NCI-H2107 treated with DMSO at 0.1 percent for 48 hours (cell line): ENCODE results near the gene NXNL2.

Source experiments
- DNase-seq: peaks from one replicate; lab custom pipeline; 2025; ENCODE audit not compliant: unreplicated experiment; lab: John Stamatoyannopoulos, UW

The NXNL2 gene

DNA sequence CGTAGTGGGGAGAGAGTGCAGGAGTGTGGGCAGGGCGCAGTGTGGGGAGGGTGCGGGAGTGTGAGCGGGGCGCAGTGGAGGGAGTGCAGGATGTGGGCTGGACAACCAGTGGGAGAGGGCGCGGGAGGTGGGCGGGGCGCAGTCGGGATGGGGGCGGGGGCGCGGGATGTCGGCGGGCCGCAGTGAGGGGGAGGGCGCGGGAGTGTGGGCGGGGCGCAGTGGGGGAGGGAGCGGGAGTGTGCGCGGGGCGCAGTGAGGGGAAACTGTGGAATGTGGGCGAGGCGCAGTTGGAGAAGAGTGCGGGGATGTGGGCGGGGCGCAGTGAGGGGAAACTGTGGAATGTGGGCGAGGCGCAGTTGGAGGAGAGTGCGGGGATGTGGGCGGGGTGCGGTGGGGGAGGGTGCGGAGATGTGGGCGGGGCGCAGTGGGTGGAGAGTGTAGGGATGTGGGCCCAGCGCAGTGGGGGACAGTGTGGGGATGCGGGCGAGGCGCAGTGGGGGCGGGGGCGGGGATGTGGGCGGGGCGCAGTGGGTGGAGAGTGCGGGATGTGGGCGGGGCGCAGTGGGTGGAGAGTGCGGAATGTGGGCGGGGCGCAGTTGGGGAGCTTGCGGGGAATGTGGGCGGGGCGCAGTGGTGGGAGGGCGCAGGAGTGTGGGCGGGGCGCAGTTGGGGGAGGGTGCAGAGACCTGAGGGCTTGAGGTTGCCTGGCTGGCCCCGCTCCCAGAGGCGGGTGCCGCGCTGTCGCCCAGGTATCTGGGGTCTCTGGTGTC is at the start of gene NXNL2:
TSS of gene NXNL2 (plus strand) at position 723 of the 770 bp plus-strand sequence. CDS start 257 bp downstream, outside the sequence.
- DNase-seq: no peak

DNA sequence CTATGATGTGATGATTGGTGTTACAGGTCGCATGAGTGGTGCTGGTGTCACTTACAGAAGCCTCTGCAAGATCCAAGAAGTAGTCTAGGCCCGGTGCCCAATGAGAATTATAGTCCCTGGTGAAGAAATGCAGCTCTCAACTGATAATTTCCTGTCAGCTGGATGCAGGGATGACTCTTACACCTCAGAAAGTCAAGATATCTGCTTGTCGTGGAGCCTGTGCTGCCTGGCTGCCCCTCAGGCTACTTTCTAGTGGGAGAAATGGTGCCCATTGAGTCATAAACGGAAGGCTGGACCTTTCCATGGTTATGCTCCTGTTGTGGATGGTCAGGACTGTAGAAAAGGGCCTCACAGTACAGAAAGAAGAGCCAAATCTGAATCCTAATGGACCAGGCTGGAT is 46.8 kb upstream of the NXNL2 start:
- DNase-seq: no peak

DNA sequence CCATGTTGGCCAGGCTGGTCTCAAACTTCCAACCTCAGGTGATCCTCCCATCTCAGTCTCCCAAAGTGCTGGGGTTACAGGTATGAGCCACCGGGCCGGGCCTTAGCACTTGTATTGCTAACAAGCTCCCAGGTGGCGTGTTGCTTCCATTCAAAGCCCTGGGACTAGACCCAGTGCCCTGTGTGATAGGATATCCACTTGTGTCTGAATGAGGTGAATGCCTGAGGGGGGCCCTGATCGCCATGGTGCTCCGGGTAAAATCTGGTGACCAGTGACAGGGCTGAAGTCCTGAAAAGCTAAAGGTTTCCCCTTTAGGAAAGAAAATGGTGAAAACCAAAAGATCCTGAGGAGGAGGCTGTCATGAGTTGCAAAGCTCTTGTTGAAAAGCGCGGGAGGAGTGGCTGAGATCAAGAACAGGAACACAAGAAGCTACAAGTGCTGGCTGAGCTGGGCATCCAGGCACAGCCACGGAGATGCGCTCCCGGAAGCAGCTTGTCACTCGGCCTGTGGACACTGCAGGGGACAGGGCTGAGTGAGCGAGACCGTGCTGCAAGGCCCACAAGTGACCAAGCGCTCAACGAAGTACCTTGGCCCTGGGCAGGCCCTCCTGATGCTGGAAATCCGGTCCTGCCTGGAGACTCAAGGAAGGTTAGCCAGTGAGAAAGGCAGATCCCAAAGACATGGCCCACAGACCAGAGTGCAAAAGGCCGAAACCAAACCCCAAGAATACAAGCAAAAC is 39.8 kb upstream of the NXNL2 start:
- no peak for DNase-seq

DNA sequence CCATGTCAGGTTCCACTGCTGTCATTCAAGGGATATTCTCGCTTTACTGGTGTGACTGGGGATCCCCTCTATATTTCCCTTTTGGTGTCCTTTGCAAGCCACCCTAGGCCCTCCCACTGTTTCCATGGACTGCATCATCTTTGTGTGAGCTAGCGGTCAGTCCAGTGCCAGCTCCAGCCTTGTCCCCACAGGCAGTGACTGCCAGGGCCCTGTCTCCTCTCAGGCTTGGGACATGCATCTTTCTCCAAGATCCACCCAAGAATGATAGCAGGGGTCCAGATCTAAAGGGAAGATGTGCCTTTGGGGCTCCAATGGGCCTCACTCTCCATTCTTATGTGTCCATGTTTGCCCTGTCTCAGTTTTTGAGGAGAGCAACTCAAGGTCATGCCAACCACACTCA is 37.8 kb upstream of the NXNL2 start:
- no peak for DNase-seq

DNA sequence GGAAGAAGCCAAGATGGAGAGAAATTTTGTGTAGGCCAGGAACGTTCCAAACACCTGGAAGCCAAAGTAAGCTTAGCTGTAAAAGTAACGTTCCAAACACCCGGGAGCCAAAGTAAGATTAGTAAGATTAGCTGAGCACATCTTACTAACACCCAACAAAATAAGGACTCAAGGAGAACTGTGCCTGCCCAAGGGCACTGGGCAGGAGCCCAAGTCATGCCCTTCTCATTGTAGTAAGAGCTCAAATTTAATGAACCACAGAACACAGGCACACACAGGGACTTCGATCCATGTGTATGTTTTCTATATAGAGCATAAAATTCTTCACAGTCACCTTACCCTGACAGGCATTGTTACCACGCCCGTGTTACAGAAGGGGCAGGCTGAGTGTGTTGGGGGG is 36.1 kb upstream of the NXNL2 start:
- no peak for DNase-seq

DNA sequence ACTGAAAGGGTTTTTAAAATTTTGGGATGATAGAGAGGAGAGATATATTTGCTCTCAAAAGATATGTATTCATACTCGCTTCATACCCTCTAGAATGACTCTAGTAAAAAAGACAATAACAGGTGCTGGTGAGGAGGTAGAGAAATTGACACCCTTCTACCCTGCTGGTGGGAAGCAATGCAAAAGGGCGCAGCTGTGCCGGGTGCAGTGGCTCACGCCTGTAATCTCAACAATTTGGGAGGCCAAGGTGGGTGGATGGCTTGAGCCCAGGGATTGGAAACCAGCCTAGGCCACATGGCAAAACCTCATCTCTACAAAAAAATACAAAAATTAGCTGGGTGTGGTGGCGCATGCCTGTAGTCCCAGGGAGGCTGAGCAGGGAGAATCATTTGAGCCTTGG is 33.9 kb upstream of the NXNL2 start:
- DNase-seq: no peak

DNA sequence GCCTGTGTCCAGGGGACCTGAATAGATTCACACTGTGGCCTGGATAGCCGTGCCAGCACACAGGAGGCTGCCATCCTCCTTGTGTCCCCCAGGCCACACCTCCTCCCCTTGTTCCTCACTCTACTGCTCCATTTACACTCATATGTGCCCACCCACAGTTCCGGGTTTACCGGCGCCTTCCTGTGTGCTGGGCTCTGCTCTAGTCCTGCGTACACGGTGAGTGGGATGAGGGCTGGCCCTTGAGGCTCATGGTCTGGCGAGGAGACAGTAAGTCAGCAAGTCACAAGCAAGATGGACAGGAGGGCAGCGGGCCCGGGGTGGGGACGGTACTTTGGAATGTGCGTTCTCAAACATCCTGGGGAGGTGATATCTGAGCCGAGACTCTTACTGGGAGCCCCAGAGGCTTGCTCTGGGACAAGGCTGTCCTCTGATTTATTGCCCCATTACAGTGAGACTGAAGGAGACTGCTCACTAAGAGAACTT is 32.4 kb upstream of the NXNL2 start:
- DNase-seq: no peak

DNA sequence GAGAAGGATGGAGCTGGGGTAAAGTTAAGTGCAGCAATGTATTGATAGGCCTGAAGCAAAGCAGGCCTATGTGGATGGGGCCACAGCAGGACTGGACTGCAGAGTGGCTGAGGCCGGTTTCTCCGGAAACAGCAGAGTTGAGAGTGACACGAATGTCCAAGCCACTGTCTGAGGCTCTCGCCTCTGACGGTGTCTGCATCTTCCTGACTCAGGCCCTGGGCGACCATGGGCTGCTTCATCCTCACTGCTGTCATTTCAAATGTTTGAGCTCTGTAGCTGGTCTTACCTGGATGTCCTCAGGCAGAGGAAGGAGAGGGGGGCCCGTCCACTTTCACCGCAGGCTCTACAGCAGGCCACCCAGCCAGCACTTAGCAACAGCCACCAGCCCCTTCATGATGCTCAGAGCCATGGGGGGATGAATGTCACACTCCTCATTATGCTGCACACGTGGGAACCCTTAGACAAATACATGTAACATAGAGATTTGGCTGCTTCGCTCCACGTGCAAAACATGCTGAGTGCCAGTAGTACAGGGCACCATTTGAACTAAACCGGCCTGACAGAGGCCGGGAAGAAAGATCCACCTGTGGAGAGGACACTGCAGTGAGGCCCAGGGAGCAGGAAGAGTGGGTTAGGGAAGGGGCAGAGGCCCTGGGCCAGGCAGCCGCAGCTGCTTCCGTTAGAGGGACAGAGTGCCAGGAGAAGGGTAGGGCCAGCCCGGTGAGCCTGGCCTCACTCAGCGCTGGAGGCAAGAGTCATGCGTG is 31.7 kb upstream of the NXNL2 start:
- no peak for DNase-seq

DNA sequence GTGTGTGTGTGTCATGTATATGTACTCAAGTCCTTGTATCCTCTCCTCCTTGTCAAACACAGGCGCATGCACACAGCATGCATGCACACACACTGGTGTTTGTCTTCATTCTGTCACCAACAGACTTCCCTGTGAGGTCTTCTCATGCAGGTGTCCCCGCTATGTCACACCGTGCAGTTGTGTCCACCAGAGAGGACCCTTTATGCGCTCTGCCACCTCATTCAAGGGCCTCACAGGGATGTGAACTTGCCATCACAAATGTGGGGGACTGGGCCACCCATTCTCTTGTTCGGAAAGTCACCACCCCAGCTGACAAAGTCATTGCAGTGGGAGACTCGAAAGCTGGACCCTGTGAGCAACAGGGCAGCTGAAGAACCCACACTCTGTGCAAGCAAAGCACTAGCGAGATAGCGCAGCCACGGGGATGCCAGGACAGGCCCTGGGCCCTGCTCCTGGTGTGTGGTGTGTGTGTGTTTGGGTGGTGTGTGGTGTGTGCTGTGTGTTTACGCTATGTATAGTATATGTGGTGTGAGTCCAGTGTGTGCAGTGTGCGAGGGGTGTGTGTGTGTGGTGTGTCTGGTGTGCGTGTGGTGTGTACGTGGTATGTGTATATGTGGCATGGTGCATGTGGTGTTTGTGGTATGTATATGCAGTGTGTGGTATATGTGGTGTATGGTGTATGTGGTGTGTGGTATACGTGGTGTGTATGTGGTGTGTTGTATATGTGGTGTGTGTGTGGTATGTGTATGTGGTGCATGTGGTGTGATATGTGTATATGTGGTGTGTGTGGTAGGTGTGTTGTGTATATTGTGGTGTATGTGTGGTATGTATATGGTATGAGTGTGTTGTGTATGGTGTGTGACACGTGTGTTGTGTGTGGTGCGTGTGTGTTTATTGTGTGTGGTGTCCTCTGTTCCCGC is 30.9 kb upstream of the NXNL2 start:
- DNase-seq: no peak

DNA sequence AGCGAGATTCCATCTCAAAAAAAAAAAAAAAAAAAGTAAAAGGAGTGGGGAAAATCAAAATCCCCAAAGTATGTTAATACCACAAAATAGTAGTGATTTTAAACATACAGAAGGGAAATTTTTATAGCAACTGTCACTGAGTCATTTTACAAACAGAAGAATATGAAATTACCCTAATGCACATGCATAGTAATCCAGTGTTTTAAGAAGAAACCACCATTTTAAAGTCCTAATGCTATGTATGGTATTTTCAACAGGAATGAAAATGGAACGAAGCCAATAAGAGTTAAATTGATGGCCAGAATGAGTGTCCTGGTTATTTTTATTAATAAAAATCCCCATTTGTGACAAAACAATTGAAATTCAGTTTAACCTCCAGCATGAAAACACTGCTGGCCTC is 26.7 kb upstream of the NXNL2 start:
- DNase-seq: no peak

DNA sequence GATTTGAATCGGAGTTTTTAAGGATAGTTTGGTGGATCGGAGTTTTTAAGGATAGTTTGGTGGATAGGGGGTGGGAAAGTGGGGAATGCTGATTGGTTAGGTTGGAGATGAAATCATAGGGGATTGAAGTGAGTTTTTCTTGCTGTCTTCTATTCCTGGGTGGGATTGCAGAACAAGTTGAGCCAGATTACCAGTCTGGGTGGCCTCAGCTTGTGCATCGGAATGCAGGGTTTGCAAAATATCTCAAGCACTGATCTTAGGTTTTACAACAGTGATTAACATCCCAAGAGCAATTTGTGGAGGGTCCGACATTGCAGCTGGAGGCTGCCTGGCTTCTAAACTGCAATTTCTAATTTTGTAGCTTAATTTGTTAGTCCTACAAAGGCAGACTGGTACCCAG is 23.1 kb upstream of the NXNL2 start:
- DNase-seq: no peak

DNA sequence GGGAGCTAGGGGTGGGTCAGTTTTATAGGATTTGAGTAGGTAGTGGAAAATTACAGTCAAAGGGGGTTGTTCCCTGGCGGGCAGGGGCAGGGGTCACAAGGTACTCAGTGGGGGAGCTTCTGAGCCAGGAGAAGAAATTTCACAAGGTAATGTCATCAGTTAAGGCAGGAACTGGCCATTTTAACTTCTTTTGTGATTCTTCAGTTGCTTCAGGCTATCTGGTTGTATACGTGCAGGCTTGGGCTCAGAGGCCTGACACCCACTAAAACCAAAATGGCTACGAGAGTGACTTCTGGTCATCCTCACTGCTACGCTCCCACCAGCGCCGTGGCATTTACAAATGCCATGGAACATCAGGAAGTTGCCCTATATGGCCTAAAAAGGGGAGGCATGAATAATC is 20.7 kb upstream of the NXNL2 start:
- no peak for DNase-seq

DNA sequence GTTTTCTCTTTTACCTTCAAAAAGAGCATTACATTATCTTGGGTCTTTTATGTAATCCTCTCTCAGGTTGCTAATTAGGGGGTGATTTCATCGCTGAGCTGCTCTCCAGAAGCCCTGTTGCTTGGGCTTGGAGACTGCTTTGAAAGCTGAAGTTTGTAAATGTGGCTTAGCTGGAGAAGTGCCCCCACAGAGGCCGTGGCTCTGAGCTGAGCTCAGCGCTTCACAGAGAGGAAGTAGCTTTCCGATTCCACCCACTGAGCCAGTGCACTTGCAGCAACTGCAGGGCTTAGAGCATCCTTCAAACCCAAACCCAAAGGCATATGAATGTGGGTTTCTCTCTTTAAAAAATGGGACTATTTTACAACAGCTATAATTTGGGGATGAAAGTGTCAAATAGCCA is 13.7 kb upstream of the NXNL2 start:
- no peak for DNase-seq

DNA sequence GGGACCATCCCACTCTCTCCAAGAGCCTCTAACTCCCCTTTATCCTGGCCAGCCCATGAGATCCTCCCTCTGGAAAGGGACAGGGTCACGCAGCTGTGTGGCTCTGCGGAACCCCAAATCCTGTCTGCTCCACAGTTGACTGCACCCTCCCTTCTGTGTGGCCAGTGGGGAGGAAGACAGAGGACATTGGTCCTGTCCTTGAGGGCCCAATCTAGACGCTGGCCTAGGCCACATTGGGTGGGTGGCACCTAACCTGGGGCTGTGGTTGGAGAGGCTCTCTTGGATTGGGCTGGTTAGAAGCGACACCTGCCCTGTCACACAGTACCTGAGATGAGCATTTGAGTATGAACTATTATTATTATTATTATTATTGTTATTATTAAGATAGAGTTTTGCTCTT is 12.6 kb upstream of the NXNL2 start:
- no peak for DNase-seq

DNA sequence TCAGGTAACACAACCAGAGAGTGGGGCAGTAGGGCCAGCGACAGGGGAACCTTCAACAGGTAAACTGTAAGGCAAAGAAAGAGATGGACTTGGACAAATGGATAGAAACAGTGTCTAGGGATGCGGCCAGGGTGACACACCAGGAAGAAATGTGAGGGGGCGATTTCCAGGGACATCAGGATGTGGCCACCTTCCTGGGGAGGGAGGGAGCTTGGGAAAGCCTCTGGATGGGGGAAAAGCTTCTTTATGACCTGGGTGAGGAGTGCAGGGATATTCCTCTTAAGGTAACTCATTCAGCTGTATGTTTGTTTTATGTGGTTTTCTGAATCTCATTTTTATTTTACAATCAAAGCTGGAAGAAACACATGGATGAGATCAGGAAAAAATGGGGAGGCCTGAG is 11.9 kb upstream of the NXNL2 start:
- DNase-seq: no peak

DNA sequence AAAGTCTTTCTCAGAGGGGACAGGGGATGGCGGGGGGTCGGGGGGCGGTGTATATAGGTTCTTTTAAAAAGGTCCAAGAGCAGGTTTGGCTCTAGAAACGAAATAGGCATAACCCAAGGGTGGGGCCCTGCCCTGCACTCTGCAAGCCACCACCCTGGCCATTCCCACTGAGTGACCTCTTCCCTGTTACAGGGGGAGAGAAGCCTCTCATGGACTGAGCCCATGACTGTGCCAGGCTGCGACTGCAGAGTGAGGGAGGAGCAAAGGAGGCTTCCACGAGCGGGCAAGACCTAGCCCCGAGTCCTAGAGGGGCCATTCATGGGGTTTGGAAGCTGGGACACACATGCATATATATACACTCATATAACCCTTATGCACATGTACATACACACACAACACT is 10.1 kb upstream of the NXNL2 start:
- DNase-seq: no peak

DNA sequence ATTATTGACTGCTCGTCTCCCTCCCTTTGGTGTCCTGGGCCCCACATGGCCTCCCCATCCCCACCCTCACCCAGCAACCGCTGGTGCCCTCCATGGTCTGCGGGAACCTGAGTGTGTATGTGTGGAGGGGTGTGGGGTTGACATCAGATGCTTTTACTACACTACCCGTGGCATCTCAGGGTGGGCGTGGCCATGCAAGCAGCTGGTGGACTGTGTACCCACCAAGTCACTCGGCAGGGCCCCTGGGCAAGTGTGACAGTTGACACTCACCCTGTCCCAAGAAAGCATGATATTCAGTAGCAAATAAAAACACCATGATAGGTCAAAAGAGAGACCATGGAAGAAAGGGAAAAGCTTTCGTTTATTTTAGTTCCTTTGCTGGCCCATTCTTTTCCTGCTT is 7.4 kb upstream of the NXNL2 start:
- no peak for DNase-seq

DNA sequence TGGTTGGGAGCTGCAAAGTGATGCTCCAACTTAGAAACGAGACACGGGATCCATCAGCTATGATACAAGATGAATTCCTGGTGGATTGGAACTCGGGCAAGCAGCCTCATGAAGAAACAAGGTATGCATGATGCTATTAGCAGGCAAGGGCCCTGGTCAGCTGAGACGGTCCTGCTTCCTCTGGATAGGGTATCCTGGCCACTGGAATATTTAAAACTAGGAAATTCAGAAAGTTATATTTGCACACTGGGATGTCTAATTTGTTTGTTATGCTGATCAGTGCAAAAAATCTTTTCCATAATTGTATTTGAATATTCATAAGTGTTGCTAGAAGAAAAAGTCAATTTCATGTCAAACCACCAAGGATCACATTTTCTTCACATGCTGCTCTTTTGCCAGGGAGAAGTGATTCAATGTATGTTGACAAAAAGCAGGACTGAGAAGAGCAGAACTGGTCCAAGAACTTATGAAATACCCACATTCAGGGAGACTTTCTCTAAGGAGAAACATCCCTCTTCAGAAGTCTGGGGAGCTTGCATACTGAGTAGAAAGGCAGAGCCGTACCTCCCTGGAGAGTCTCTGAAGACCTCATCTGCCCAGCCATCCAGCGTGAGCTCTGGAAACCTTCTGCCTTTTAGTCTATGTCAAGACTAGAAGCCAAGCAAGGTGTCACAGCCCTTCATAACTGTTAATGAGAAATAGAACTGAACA is 6.7 kb upstream of the NXNL2 start:
- no peak for DNase-seq

DNA sequence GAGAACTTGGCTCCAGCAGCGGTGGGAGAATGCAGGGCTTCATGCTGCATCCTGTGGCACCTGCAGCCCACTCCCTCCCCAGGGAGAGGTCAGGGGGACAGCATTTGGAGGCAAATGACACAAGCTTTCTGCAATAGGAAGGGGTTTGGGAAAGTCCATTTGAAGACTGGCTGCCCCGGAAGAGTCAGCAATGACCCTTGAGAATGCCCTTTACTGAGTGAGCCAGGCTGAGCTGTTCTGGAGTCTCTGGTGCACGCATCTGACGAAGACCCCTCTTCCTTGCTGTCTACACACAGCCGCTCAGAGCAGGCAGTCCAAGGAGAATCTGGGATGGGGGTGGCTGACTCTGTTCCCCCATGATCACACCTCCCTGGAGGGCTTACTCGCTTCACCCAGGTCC is 5.5 kb upstream of the NXNL2 start:
- DNase-seq: no peak

DNA sequence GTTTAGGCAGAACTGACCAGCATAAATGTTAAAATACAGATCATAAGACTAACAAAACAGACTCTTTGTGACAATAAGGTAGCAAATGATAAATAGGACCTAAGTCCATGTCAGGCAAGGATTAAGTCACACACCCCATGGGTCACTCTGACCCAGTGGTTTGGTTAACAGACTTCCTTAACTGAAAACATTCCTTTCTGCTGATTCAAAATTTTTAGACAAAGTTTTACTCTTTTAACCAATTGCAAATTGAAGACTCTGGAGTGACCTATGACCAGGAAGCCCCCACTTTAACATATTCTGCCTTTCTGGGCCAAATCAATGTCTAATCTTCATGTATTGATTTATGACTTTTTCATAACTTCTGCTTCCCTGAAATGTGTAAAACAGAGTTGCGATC is 4.9 kb upstream of the NXNL2 start:
- DNase-seq: no peak
